Activated T-helper 9 cell treated with anti-CD3 and anti-CD28 coated beads, Interleukin-2, amount 50 U/mL, for 16 hours (primary cell): ENCODE results near the gene ADAM15.

Experiments
- DNase-seq: peaks from one replicate; pipeline ENCODE4 v3.0.0-alpha.2; 2020; ENCODE audit warnings: low read depth

The ADAM15 gene

DNA sequence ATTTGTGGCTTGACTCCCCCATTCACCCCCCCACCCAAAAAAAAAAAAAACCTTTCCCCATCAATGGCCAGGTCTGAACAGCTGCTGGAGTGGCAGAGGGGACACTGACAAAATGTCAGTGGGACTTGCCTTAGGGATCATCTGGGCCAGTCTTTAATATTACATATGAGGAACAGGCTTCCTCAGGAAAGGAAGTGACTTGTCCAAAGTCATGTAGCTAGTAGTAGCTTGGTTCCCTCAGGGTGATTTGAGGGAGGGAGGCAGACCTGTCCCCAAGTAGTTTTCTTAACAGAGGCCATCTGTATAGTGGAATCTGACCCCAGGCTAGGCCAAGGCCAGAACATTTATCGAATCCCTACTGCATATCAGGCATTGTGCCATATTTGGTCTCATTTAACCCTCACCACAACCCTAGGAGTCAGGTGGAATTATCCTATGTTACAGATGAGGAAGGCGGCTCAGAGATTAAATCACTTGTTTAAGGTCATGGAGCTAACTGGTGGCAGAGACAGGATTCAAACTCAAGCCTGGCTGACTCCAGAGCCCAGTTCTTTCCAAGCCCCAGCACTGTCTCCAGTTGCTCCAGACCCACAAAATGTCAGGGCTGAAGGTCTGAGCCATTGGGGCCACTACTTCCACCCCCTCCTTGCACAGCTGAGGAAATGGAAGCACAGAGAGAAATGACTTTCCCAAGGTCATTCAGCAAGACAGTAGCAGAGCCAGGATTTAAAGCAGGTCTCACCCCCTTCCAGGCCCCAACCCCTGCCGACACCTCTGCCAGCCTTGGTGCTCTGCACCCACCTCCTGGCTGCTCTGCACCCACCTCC, 38.1 kb upstream of the ADAM15 start:
- no peak for DNase-seq

DNA sequence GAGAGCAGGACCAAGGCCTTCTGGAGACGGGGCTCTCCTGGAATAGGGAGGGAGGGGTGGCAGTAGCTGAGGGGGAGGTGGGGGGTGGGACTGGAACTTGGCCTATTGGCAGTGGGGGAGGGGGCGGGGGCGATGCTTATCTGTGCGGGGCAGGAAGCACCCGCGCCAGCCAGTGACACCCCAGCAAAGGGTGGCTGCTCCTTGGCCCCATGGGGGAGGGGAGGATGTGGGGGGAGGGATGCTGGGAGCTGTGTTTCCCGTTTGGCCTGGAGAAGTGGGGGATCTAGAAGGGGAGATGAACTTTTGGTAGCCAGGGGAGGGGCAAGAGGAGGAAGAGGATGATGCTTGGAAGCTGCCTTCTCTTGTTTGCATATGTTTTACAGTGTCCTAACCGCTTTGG, 37.5 kb upstream of the ADAM15 start:
- DNase-seq = peak; percentile 23

DNA sequence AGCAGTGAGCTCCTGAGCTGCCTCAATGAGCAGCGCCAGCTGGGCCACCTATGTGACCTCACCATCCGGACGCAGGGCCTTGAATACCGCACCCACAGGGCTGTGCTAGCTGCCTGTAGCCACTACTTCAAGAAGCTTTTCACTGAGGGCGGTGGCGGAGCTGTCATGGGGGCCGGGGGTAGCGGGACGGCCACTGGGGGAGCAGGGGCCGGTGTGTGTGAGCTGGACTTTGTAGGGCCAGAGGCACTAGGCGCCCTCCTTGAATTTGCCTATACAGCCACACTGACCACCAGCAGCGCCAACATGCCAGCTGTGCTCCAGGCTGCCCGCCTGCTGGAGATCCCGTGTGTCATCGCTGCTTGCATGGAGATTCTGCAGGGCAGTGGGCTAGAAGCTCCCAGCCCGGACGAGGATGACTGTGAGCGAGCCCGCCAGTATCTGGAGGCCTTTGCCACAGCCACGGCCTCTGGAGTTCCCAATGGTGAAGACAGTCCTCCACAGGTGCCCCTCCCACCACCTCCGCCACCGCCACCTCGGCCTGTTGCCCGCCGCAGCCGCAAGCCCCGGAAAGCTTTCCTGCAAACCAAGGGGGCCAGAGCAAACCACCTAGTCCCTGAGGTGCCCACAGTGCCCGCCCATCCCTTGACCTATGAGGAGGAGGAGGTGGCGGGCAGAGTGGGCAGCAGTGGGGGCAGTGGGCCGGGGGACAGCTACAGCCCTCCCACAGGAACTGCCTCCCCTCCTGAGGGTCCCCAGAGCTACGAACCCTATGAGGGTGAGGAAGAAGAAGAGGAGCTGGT, 36.2 kb upstream of the ADAM15 start:
- no peak for DNase-seq

DNA sequence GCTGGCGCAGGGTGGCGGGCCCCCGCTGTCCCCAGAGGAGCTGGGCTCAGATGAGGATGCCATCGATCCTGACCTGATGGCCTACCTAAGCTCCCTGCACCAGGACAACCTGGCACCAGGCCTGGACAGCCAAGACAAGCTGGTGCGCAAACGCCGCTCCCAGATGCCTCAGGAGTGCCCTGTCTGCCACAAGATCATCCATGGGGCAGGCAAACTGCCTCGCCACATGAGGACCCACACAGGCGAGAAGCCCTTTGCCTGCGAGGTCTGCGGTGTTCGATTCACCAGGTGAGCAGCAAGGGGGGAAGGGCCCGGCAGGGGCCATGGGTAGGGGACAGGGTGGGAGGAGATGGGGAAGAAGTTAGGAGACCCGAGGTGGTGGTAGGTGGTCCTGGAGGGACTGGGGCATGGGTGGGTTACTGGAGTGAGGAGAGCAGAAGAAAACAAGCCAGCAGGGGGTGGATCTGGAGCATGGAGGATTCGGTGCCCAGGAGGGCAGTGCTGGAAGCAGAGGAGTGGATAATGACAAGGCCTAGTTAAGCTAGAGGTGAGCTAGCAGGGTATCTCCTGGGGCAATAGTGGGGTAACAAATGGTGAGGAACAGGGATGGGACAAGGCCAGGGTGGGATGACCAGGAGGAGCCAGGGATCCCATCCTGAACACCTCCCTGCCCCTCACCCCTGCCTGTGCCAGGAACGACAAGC, 35.4 kb upstream of the ADAM15 start:
- no peak for DNase-seq

DNA sequence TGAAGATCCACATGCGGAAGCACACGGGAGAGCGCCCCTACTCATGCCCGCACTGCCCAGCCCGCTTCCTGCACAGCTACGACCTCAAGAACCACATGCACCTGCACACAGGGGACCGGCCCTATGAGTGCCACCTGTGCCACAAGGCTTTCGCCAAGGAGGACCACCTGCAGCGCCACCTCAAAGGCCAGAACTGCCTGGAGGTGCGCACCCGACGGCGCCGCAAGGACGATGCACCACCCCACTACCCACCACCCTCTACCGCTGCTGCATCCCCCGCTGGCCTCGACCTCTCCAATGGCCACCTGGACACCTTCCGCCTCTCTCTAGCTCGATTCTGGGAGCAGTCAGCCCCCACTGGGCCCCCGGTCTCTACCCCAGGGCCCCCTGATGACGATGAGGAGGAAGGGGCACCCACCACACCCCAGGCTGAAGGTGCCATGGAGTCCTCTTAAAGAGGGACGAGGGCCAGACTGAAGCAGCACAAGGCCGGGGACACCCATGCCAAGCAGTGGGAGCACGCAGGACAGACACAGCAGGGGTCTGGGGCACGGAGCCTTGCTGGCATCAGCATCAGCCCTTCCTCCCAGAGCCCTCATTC, 34.8 kb upstream of the ADAM15 start:
- DNase-seq = no peak

DNA sequence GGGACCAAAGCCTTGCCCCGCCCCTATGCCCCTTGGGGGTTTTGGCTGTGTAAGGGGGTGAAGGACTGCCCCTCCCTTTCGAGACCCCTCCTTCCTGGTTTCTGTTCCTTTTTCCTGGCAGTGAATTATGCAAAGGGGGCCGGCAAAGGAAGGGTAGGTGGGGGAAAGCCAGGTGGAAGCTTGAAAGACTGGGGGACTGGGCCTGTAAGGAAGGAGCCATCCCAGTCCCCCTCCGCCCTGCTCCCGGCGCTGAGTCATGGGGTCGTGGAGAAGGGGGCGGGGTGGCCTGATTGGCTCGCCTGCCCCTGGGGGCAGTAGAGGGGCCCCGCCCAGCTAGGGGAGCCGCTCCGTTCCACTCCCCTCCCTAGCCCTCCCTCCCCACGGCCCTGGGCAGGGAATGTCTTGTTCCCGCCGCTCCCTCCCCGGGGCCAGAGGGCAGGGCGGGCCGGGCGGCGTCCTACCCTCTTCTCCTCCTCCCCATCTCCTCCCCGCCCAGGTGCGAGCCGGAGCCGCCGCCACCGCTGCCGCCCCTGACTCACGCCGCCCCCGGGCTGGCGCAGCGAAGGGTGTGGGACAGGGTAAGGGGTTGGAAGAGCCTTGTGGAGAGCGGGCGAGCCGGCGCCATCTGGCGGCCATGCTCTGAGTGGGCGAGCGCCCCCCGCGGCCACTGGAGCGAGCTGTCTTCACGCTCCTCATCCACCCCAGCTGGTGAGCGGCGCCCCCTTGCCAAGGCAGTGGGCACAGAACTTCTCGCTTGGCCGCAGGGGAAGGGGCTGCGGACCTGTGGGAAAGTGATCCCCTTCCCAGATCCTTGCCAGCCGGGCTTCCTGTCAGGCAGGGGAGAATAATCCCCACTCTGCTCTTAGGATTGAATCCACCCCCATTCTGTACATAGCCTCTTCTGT, 33.8 kb upstream of the ADAM15 start:
- DNase-seq = peak; percentile 90

DNA sequence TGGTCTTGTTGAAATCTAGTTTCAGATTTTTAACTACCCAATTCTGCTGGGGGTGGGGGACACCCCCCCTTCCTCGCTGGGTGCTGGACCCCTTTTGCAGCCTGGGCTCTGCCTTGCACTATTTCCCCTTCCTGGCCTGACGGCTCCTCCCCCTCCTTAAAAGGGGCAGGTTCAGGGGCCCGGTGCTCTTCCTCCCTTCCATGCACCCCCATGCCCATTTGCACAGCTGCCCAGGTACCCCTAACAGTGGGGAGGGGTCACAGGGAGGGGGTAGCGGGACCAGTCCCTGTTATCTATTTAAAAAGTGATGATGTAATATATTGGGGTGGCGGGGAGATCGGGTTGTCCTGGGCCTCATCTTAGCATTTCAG, 33.2 kb upstream of the ADAM15 start:
- DNase-seq = no peak

DNA sequence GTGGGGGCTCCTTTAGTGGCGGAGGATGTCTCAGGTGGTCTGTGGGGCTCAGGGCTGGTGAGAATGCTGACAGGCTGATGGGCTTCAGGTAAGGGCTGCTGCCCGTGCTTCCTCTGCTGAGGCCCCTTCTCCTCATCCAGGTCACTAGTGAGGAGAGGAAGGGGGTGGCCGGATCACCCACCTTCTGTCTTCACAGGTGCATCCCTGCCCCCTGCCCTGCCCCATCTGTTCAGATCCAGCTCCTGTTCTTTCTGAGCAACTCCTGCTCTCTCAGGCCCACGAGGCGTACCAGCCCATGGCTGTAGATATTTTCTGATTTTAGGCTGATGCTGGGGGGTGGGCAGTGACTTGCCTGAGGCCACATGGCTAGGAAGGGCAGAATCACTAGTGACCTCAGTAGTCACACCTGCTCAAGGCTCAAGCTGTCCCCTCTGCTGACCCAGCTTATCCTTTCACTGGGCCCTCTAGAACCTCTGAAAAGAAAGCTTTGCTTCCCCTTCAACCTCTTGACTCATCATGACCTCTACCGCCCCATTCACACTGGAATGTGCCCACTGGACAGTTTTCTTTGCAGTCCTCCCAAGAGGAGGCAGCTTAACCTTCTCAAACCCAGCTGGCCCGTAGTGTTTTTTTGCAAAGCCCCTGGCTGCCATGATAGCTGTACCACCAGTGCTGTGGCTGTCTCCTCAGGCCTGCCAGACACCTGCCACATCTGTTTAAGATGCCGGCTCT, 32.3 kb upstream of the ADAM15 start:
- no peak for DNase-seq

DNA sequence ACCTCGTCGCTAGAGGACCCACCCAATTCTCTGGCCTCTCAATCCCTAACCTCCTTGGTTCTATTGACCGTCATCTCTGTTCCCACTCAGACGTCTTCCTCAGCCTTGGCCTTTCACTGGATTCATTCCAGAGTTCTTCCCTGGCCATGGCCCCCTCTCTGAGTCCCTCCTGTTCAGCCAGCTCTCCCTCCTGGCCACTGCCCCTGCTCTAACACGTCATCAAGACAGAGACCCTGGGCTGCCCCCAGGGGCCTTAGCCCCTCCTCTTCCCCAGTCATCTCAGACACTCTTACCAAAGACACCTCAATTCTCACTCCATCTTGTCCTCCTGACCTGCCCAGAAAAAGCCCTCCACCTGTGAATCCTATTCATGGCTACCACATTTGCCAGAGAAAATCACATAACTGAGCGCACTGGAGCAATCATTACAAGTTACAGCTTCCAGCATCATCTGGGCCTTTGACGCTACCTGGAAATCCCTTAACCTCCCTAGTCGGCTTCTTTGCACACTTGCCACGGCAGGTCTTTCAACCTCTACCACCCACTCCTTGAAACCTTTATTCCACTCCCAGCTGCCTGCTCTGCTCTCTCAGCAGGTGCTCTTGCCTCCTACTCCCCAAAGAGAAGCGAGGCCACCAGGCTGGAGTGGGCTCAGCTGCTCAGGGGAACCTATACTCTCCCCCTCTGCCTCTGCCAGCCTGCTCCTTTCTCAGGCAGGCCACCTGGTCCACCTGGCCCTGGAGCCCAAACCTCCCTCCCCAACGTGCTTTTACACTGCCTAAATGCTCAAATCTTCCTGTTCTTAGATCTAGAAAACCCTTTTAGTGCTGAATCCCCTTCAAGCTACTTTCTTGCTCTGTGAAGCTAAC, 31.5 kb upstream of the ADAM15 start:
- no peak for DNase-seq

DNA sequence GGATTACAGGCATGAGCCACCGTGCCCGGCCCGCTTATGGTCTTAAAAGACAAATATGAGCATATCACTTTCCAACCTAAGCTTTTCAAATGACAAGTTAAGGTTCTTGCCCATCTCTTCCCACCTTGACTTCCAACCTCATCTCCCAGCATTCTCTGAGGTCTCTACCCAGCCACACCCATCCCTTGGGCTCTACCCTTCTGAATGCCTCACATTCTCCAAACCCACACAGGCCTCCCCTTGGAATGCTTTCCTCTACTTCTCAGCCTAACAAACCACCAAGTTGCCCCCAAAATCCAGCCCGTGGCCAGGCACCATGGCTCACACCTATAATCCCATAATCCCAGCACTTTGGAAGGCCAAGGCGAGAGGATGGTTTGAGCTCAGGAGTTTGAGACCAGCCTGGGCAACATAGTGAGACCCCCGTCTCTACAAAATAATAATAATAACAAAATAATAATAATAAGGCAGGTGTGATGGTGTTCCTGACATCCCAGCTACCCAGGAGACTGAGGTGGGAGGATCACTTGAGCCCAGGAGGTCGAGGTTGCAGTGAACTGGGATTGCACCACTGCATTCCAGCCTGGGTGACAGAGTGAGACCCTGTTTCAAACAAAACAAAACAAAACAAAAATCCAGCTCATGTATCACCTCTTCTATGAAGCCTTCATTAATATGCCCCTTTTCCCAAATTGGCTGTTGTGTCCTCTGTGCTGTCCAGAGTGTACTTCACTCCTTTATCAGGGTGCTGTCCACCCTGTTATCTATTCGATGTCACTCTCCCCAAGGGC, 28.8 kb upstream of the ADAM15 start:
- DNase-seq = no peak

DNA sequence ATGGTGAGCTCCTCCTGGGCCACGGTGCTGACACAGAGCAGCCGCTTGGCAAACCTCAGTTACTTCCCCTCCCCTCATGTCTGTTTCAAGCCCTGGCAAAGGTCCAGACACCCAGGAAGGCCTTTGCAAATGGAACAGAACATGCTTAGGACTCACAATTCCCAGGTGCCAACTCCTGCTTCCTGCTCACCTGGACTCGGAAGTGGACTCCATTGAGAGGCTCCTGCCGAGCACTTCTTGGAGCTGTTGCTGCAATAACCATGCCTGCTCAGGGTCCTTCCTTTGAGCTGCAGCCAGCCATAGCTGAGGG, 28.2 kb upstream of the ADAM15 start:
- no peak for DNase-seq

DNA sequence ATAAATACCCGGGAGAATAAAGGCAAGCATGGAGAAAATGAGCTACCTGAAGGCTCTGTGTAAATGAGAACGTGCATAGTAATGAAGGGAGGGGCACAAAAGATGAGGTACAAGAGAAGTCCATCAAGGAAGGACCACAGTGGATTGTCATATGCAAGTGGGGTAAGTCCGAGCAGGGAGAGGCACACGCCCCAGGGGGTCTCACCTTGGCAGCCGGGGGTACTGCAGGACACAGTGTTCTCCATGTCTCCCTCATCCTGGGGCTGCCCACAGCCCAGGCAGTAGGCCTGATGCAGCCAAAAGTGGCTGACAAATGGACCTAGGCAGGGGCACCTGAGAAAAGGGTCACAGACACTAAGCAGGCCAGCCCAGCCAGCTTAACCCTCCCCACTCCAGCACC, 27.5 kb upstream of the ADAM15 start:
- no peak for DNase-seq

DNA sequence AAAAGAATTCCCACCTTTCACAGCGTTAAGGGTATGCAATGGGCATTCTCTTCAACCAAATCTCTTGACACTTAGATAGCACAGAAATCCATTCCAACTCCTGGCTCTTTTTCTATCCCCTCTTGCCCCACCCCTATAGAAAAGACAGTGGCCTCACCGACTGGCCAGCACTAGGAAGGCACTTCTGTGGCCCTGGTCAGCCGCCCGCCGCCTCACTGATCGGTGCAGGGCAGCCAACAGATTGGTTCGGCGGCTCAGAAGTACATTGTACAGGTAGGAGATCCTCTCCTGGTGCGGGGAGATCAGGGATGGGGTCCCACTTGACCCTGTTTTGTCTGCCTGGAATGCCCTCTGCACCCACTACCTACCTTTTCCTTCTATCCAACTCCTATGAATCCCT, 26.8 kb upstream of the ADAM15 start:
- DNase-seq = no peak

DNA sequence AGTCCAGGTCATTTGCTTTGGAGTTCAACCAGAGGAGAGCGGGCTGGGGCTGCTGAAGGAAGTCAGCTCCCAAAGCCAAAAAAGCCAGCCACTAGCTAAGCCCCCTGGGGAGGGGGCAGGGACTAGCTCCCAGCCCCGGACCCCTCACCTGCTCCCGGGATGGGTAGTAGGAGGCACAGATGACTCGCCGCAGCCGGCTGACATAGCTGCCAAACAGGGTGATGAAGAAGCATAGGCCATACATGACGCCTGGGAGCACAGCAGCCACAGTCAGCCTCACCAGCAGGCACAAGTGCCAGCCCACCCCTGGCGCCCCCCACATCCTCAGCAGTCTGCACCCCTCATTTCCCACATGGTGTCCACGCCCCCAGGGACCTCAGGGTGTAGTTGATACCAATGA, 25.0 kb upstream of the ADAM15 start:
- no peak for DNase-seq

DNA sequence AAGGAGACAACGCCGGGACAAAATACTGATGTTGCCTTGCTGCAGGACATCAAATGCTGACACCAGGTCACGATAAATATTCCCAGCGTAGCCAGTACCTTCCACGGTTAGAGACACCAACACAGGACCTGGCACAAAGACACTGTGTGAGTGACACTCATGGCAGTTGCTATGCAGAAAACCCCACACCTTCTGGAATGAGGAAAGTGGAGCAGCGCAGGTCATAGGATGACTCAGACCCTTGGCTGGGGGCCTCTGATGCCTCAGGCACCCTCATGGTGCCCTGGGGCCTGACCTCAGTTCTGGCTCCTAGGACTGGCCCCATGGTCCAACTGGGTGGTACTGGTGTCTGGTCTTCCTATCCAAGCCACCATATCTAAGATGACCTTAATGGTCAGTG, 24.5 kb upstream of the ADAM15 start:
- no peak for DNase-seq

DNA sequence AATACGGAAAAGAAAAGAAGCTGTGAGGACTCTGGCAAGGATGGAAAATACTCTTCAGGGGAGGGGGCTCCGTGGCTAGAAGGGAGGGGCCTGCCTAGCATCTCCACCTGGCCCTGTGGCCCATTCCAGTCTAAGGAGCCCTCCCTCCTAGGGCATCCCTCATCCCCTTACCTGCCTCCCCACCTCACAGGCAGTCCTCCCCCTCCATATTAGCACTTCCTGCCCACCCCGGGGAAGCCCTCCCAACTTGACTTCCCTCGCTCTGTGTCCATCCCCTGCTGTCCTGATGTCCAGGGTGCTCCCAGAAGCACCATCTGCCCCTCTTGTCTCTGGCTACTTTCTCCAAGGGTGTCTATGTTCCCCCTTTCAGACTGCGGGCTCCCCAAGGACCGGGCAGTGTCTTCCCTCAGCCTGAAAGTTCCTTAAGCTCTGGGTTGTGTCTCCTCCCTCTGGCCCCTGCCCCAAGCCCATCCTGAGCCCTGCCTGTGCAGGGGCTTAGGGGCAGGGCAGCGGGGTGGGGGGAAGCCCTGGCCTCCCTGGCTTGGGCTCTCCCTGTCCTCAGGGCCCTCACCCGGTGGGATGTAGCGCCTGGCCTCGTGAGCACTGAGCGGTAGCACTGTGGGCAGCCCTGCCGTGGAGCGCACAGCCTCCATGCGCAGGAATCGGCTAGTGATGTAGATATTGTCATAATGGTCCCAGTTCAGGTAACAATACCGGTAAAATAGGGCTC, 21.4 kb upstream of the ADAM15 start:
- no peak for DNase-seq

DNA sequence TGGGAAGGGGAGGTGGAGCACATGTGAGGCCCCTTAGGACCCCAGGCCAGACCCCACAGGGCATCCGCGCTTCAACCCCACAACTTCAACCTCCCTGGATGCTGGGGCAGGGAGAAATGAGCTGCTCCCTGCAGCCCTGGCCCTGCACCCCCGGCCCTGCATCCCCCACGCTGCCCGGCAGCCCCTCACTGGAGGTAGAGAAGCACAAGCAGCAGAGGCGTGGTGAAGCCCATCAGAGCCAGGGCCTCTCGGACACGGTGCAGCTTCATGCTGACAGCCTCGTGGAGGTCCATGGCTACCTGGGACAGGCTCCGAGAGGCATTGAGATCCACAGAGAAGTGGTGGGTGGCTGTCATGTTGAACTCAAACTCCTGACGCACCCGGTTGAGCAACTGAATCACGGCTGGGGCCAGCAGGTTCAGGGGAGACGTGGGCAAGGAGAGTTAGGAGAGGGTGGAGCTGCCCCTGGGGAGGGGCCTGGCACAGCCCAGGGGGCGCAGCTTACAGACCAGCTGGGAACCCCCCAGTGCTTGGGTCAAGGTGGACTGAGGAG, 20.8 kb upstream of the ADAM15 start:
- no peak for DNase-seq

DNA sequence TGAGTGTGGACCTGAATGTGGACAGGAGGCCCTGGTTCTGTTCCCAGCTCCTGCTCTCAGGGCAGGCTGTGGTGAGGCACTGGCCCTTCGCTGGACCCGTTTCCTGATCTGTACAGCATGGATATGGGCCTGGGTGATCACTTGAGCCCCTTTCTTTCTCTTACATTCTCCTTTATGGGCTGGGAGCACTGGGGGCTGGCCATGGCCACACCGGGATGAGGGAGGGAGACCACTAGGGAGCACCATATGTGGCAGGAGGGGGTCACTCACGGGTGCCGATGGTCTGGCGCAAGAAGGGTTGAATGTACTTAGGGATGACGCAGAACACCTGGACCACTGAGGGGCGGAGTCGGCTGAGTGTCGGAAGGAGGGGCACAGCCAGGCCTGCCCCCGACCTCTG, 20.2 kb upstream of the ADAM15 start:
- DNase-seq = no peak
